Measurements from ENCODE around the gene FBXW7.
A peak's percentile ranks its signal among the peaks of the same experiment; 100 is the strongest.

FBXW7 gene

DNA sequence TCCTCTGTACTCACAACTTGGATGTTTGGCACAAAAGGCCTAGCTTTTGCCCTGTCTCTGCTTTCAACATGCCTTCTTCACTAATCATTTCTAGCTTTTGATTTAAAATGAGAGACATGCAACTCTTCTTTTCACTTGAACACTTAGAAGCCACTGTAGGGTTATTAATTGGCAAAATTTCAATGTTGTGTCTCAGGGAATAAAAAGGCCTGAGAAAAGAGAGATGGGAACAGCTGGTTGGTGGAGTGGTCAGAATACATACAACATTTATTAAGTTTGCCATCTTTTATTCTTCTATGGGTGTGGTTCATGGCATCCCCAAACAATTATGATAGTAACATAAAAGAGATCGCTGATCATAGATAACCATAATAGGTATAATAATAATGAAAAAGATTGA, 114.3 kb downstream of the FBXW7 start:
- DNase-seq: no peak

DNA sequence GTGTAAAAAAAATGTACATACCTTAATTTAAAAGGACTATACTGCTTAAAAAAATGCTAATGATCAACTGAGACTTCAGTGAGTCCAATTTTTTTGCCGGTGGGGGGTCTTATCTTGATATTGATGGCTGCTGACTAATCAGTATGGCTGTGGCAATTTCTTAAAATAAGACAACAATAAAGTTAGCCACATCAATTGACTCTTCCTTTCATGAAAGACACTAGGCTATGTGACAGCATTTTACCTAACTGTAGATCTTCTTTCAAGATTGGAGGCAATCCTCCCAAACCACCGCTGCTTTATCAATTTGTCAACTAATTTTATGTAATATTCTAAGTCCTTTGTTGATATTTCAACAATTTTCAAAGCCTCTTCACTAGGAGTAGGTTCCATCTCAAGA, 116.1 kb downstream of the FBXW7 start:
- DNase-seq: no peak

DNA sequence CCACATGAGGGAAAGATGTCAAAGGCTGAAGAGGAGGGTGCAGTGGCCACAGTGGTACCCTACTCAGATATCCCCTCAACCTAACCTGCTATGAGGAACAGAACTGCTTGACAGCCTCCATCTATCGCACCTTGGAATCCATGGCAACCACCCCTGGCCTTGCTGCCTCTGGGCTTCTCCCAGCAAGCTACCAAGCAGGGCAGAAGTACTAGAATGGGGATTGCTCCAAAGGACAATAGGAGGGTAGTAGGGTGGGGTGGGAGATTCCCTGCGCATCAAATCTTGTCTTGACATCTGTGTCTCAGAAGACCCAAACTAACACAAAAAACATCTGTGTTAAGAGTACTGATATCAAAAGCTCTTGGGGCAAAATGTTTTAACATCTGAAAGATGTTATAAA, 118.2 kb downstream of the FBXW7 start:
- no peak for DNase-seq

DNA sequence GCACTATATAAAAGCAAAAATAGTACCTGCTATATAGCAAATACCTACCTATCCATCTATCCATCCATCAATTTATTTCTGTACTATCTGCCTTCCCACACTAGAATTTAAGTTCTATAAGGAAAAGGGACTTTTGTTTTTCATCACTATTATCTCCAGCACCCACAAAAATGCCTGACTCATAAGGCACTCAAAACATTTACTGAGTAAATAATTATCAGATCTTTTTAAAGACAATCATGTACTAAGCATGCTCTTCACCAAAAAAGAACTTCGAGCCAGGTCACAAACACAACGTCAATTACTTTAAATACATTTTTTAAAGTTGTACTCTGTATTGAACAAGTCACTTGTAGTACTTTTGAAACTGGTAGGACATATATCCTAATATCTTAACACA, 119.9 kb downstream of the FBXW7 start:
- no peak for DNase-seq

DNA sequence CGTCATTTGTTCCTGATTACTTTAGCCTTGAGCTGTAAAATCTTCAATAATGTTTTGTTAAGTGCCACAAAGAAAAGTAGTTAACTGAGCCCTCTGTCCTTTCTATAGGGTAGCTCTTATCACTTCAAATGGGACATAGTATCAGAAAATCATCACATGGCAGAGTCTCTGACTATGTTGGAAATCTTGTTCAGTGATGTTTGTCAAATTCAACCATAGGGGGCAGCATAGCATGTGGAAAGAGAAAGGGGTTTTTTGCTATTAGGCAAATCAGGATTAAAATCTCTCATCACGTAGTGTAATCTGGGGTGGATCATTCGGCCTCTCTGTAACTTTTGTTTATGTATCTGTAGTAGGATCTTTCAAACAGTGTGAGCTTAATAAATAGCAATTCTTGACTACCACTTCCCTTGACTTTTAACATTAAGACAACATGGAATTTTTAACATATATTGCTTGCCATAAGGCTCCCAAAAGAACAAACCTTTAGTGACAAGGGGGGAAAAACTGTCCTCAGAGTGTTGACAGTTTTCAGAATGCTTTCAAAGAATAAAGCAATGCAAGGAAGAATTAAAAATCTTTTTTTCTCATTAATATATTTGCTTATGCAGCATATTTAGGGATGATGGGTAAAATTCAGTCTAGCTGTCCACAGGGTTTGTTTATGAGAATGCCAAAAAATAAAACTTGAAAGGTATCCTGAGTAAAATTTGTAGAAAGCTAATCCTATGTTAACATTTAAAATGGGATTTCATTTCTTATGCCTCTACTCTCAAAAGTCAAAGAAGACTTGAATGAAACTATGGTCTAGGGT, 127.2 kb downstream of the FBXW7 start:
- DNase-seq: peak; percentile 5

DNA sequence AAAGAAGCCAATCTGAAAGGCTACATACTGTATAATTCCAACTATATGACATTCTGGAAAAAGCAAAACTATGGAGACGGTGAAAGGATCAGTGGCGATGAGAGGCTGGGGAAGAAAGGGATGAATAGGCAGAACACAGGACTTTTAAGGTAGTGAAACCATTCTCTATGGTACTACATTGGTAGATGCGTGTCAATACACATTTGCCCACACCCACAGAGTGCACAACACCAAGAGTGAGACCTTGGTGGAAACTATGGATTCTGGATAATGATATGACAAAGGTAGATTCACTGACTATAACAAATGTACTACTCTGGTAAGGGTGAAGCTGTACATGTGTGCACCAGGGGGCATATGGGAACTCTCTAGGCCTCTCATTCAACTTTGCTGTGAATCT, 134.5 kb downstream of the FBXW7 start:
- DNase-seq: no peak

DNA sequence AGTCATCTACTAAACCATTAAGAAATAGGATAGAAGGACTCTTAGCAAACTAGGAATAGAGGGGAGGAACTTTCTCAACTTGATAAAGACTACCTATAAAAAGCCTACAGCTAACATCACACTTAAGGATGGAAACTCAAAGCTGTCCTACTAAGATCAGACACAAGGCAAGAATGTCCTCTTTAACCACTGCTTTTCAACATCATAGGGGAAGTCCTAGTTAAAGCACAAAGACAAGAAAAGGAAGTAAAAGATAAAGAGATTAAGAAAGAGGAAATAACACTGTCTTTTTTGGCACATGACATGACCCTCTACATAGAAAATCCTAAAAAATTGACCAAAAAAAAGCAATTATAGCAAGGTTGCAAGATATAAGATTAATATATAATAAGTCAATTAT, 136.6 kb downstream of the FBXW7 start:
- DNase-seq: no peak

DNA sequence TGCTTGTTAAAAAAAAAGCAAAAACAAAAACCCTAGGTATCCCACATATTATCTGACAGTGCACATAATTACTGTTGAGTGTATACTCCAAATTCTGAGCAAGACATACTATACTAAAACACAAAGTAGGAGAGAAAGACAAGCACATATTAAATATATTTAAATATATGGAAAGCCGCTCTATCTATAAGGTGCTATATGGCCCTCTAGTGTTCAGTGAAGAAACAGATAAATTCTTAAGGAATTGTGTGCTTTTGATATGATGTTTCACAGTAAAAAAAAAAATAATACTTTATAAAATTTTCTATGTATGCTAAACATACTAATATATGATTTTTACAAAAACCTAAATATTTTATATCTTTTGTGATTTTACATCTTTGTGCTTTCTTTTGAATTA, 137.8 kb downstream of the FBXW7 start:
- DNase-seq: no peak

DNA sequence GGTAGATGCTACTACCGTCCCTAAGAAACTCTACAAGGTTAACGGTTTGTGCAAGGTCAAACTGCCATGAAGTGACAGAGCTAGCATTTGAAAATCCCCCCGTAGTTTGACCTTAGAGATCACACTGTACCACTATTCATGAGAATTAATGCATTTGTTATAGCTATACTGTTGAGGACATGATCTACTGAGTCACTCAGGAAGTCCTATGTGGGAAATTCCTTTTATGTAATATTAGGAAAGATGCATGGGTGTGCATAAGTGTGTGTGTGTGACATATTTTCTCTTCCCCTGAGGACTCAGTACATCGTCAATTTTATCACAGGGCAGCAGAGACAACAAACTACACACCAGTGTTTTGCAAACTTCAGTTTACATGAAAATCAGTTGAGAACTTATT, 141.1 kb downstream of the FBXW7 start:
- no peak for DNase-seq

DNA sequence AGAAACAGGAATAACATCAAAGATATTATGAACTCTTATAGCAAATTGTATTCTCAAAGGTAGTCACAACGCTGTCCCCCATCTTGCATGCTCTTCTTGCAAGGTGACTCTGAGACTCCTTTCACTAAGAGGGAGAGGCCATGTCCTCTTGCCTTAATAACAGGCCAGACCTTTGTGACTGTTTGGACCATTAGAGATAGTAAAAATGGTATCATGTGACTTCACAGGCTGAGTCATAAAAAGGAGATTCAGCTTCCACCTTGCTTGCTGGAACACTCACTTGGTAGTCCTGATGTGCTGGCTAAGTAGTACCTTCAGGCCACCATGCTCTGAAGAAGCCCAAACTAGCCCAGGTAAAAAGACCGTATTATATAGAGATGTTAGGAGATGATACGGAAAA, 143.8 kb downstream of the FBXW7 start:
- DNase-seq: no peak

DNA sequence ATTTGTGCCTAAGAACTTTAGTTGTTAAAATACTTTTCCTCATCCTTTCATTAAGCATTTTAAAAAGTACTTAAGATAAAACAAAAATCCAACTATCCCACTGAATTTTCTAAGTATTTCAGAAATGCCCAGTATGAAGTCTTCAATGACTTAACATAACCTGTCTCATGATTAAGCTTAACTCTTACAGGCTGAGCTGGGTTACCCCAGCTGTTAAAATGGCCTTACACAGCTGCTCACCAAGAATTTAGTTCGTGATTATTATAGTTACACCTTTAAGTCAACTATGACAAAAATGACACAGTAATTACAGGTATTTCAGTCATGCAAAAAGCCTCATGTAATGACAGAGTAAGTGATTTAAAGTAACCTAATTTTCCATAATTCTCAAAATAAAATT, 145.7 kb downstream of the FBXW7 start:
- no peak for DNase-seq

DNA sequence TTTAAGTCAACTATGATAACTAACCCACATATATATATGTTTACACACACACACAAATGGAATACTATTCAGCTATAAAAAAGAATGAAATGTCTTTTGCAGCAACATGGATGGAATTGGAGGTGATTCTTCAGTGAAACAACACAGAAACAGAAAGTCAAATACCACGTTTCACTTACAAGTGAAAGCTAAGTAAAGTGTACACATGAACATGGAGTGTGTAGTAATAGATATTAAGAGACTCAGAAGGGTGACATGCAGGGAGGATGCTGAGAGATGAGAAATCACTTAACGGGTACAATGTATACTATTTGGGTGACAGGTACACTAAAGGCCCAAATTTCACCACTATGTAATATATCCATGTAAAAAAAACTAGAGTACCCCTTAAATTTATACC, 146.5 kb downstream of the FBXW7 start:
- no peak for DNase-seq

DNA sequence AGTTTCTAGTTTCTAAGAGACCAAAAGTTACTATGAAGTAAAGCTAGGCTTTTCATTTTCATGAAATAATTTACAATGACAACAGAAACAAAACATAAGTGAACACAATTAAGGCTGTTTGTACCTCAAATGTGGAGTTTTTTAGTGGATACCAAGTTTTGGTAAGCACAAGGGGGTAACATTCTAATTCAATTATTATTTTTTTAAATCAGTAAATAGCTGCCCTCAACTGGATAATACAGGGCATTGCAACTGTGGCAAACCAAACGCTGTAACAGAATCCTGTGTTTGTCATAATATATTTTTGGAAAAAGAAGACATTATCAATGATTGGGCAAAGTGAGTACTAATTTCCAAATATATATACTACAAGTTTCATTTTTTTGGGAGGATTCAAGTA, 150.3 kb downstream of the FBXW7 start:
- DNase-seq: no peak

DNA sequence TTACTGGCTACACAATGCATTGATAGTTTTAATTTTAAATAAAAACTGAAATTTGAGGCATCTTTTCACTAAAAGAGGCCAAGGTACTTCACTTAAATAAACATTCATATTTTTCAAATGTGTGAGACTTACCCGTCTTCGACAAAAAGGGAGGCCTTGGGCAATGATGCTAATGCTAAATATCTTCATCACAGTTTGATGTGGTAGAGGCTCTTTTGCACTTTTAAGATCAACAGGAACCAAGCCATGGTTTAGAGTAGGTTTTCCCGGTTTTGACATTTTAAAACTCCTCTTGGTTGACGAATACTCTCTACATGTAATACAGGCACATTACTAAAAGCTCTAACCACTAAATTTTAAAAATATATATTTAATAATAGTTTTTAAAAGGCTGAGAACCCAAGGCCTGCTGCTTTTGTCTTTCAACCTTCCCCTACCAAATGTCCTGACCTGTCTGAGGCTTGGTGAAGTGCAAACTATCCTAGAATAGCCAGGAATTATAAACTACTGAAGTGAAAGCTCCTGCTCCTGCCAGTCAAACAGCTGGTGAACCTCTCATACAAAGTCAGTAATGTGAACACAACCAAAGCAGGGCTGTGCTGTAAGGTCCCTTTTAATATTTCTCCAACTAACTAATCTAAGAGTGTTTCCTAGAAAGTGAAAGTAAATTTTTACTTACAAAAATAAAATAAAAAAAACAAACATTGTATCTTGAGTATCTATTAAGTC, 153.7 kb downstream of the FBXW7 start:
- DNase-seq: no peak

DNA sequence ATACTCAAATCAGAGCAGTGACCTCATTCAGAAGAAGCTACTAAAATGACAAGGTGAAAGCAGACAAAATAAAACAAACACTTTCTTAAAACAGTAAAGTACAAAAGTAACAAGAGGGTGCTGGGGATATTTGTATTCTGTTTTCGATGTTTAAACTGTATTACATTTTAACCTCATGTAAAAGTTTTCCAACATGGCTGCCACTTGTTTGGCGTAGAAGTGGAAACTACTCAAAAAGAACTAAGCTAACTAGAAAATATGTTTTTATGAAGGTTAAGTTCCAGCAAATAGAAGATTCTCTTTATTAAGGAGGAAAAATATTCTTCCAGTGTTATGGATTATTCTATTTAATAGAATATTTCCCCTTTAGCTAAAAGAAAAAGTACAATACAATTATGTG, 155.0 kb downstream of the FBXW7 start:
- DNase-seq: no peak

DNA sequence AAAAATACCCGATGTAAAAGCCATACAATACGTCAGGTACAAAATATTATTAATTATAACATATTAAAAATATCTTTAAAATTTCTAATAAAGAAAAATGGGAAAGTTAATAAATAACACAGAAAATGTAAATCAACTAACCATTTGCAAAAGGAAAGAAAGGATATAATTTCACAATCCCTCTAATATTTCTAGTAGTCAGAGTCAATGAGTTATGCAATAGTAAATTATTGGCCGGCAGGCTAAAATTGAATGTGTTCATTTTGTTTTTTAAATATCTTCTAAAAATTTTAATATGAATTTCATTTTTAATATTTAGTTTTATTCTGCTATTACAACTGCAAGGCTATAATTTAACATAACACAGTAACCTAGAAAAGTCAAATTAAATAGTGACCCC, 155.7 kb downstream of the FBXW7 start:
- no peak for DNase-seq

DNA sequence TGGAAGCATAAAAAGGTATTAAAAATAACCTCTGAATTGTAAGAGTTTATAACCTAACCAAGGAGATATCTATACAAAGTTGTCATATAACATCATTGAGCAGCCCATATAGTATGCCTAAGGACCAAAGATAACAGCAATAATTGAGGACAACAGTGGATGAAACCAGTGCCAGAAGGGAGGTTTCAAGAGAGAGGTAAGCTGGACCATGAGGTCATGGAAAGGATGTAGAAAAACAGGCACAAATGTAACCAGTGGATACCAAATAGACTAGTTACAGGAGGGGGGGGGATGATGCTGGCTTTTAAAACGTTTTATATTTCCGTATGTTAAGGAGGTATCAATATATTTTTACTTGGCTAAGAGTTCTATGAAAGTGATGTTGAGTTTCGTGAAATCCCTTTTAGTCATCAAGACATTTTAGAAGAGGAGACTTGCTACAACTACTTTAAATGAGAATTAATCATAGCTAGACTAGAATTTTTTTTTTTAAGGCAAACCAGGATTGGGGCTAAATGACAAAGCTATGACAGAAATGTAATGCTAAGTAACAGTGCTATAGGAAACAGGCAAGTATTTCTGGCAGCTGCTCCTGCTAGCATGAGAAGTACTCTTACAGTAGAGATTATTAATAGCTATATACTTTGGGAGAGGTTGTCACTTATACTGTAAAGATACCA, 161.1 kb downstream of the FBXW7 start:
- DNase-seq: no peak

DNA sequence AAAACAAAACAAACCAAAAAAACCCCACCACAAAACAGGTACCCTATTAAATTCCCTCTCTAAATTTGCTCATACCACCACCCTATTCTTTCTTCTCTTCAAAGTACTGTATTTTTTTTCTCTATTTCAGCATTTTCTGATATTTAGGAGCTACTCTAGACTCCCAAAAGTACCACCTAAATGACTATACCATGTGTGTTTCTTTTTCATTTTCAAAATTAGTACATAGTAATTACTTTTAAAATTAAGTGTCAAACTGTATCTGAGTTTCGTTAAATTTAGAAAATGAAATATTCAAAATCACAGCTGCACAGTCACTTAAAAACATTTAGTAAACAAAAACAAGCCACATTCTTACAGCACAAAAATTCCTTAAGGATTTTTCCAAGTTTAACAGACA, 161.7 kb downstream of the FBXW7 start:
- DNase-seq: no peak

DNA sequence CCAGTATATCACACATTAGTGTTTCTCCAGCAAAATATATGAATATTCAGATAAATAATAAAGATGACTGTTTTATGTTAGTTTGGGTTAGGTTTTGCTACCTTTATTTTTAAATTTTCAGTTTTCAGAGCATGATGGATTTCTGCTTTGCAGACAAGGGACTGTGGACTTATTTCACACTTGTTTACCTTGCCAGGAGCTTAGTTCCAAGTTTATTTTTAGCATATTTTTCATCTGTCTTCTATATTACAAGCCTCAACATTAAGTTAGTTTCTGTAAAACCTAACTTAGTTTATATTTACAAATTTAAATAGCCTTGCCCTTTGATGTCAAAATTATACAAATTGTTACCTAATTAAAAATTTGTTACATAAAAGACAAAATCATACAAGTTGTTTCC, 163.4 kb downstream of the FBXW7 start:
- no peak for DNase-seq

DNA sequence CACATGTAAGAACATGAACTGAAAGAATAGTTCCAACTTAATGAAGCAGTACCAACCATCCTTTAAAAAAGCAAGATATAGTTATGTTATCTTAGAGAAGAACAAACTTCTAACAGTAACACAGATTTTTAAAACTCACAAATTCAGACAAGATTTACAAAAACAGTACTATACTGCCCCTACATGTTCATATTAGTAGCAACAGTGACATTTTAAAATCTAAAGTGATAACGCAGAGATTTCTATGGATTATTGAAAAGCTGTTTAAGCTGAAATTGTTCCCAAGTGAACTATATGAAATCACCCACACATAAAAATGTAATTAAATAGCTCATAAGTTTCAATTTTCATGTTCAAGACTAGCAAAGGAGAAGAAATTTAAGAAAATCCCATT, 166.0 kb downstream of the FBXW7 start:
- no peak for DNase-seq

DNA sequence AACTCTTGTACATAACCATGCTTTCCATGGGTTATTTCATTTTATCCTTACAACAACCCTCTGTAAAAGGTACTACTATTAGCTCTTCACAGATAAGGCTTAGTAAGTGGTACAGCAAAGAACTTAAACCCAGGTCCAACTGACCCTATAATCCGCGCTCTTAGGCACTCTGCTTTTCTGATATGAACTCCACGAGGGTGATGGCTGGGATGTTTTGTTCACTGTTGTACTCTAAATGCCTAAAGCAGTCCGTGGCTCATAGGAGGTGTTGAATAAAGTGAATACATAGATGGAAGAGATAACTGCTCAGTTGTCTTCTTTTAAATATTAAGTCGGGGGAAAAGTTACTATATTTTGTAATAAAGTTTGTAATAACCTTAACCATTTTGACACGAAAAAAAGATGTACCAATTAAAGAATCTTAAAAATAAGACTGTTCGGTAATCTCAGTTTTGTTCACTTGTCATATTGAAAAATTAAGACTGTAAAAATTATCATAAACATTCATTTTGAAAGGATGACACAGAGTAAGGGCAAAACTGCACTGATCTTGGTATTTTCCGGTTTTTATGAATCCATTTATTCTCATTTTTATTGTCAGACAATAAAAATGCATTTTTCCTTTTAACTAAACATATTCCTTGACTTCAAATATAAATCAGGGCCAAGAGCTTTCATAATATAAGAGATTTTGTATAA, 166.5 kb downstream of the FBXW7 start:
- no peak for DNase-seq

DNA sequence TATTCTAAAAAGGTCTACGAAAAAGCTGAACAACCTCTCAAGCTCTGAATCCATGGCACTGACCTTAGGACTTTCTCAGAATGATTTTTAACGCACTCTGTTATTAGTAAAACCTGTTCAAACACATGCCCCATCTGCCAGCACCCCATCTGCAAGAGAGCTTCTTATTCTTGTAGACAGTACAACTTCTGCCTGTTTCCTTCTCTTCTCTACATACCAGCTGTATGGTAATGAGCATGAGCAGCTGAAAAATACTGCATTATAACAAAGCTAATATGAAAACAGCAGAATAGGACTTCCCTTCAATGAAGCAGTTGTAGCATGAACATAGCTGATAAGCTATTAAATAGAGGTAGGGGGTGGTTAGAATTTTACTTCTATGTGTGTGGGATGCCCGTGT, 167.9 kb downstream of the FBXW7 start:
- DNase-seq: no peak

DNA sequence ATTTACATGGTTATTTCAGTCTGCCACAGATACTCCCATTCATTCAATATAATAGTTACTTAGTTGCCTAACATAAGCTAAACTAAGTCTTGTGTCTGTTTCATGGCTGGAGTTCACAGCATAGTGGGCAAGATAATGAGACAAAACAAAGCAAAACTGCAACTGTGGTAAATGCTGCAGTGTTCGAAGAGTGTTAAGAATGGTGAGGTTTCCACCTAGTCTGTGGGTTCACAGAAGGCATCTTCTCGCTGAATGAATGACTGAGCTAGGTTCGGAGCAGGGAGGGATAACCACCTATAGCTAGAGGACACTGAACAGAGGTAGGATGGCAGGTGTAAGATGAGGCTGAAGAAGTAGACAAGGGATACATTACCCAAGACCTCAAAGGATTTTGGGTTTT, 171.0 kb downstream of the FBXW7 start:
- DNase-seq: no peak

DNA sequence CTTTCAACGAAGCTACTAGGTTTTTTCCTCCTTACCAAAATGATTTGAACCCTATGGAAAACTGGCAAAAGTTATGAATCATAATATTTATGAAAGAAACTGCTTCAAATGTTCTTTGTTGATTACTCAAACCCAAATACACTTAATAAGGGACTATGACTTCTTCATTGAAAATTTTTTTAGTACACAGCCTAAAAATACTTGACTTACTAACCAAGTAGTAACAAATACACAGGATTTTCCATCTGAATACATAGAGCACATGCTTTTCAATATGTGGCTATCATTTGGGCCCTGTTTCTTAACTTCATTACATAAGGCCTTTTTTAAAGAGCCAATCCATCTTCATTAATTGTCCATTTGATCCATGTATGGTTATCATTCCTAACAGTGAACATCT, 171.5 kb downstream of the FBXW7 start:
- DNase-seq: no peak

Data from activated T-cell treated with anti-CD3 and anti-CD28 coated beads for 4 hours (primary cell).